Vagina (tissue), 2 donors: Measurements from ENCODE around the gene IL13.
"Not testable (repeated sequence)": the region's sequence is repeated elsewhere in the genome, so short reads cannot be mapped to it uniquely, and the experiment has no call there.

ENCODE experiments used
- POLR2A ChIP-seq, 2 donors: fragments of 450-650 bp; IDR thresholded peaks; one replicate each; pipeline ENCODE4 v1.6.1; 2017; ENCODE audit warnings: antibody characterized with exemption in 2 of 2, mild to moderate bottlenecking in 2 of 2, moderate library complexity in 2 of 2
- POLR2AphosphoS5 ChIP-seq, 2 donors: sonication (generic); formaldehyde crosslinking; IDR thresholded peaks; one replicate each; pipeline ENCODE4 v1.9.0; 2017; ENCODE audit warnings: antibody characterized with exemption in 2 of 2, mild to moderate bottlenecking in 2 of 2, low read depth in 1 of 2; ENCODE audit not compliant: insufficient read depth in 1 of 2
- TF ChIP-seq, protein P1 (sequence below), 3 experiments: fragments of 450-650 bp in 2 of 3; fragments of 200-600 bp in 1 of 3; sonication (generic) in 1 of 3; IDR thresholded peaks; one replicate each; pipeline ENCODE4 v1.5.1; 2017 to 2019; ENCODE audit warnings: antibody characterized with exemption in 3 of 3, mild to moderate bottlenecking in 2 of 3, moderate library complexity in 2 of 3

DNA sequence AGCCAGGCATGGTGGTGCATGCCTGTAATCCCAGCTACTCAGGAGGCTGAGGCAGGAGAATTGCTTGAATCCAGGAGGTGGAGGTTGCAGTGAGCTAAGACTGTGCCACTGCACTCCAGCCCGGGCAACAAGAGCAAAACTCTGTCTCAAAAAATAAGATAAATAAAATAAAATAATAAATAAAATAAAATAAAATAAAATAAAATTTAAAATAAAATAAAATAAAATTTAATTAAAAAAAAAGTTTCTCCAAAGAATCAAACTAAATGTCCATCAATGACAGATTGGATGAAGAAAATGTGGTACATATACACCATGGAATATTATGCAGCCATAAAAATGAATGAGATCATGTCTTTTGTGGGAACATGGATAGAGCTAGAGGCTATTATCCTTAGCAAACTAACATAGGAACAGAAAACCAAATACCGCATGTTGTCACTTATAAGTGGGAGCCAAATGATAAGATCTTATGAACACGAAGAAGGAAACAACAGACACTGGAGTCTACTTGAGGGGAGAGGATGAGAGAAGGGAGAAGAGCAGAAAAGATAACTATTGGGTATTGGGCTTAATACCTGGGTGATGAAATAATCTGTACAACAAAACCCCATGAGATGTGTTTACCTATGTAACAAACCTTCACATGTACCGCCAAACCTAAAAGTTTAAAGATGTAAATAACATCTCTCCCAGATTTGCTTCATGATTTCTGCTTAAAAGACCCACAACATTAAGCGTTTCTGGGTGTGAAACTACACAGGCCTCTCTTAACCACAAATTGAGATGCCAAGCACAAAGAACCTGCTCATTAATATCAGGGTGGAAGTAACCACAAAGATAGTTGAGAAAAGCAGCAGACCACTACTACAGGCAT, 34.0 kb downstream of the IL13 start:
- TF ChIP-seq, protein P1, sequence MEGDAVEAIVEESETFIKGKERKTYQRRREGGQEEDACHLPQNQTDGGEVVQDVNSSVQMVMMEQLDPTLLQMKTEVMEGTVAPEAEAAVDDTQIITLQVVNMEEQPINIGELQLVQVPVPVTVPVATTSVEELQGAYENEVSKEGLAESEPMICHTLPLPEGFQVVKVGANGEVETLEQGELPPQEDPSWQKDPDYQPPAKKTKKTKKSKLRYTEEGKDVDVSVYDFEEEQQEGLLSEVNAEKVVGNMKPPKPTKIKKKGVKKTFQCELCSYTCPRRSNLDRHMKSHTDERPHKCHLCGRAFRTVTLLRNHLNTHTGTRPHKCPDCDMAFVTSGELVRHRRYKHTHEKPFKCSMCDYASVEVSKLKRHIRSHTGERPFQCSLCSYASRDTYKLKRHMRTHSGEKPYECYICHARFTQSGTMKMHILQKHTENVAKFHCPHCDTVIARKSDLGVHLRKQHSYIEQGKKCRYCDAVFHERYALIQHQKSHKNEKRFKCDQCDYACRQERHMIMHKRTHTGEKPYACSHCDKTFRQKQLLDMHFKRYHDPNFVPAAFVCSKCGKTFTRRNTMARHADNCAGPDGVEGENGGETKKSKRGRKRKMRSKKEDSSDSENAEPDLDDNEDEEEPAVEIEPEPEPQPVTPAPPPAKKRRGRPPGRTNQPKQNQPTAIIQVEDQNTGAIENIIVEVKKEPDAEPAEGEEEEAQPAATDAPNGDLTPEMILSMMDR (IDR thresholded peaks at IDR 0.05), result not testable (repeated sequence)
- not testable (repeated sequence) for TF ChIP-seq POLR2A (IDR thresholded peaks at IDR 0.05); POLR2AphosphoS5 (IDR thresholded peaks at IDR 0.05; ENCODE audit: insufficient read depth in 1 of 2, low read depth in 1 of 2)
